Astrocyte (in vitro differentiated cells and primary cell): Measurements from ENCODE around the gene JAKMIP1. TPM values are rescaled to one million over a fixed set of nuclear protein-coding genes. Genes with fewer than 3 reads are reported as not detected.

Experiments used
- DNase-seq: peaks from one replicate; pipeline ENCODE4 v3.0.0-alpha.2; 2010; ENCODE audit warnings: low read depth
- FAIRE-seq: peaks from 2 replicates; lab custom pipeline; 2011; peaks lifted over from hg19 to GRCh38; lab: Jason Lieb, UNC
- H2AFZ ChIP-seq: 2 replicates; pipeline ENCODE4 v1.6.0; 2012; ENCODE audit warnings: low read depth, low read length, inconsistent platforms
- H3K27ac ChIP-seq: 2 replicates; pipeline ENCODE4 v1.5.1; 2011; ENCODE audit warnings: low read depth, low read length, inconsistent platforms
- H3K27me3 ChIP-seq: 2 replicates; pipeline ENCODE4 v1.6.0; 2011; ENCODE audit warnings: low read length, inconsistent platforms; ENCODE audit not compliant: insufficient read depth
- H3K36me3 ChIP-seq: 2 replicates; pipeline ENCODE4 v1.5.1; 2011; ENCODE audit warnings: low read length, inconsistent platforms; ENCODE audit not compliant: insufficient read depth
- H3K4me1 ChIP-seq: 2 replicates; pipeline ENCODE4 v1.5.1; 2011; ENCODE audit warnings: low read length, inconsistent platforms; ENCODE audit not compliant: insufficient read depth
- H3K4me2 ChIP-seq: 2 replicates; pipeline ENCODE4 v1.6.0; 2012; ENCODE audit warnings: low read length, inconsistent platforms
- H3K4me3 ChIP-seq: 2 replicates; pipeline ENCODE4 v1.5.1; 2011; ENCODE audit warnings: low read depth, mild to moderate bottlenecking, low read length, inconsistent platforms; ENCODE audit not compliant: insufficient read depth
- H3K79me2 ChIP-seq: 2 replicates; pipeline ENCODE4 v1.6.0; 2012; ENCODE audit warnings: mild to moderate bottlenecking, low read length, inconsistent platforms; ENCODE audit not compliant: insufficient read depth
- H3K9ac ChIP-seq: 2 replicates; pipeline ENCODE4 v1.6.0; 2012; ENCODE audit warnings: mild to moderate bottlenecking, low read length, inconsistent platforms
- H3K9me3 ChIP-seq: 2 replicates; pipeline ENCODE4 v1.5.1; 2012; ENCODE audit warnings: low read depth, mild to moderate bottlenecking, low read length, inconsistent platforms; ENCODE audit not compliant: insufficient read depth
- H4K20me1 ChIP-seq: 2 replicates; pipeline ENCODE4 v1.6.0; 2012; ENCODE audit warnings: low read length, inconsistent platforms; ENCODE audit not compliant: insufficient read depth
- H3K27ac Mint-ChIP-seq: one replicate; pipeline ENCODE4 v1.8.0; 2021; ENCODE audit warnings: mild to moderate bottlenecking, mixed read lengths; ENCODE audit not compliant: unreplicated experiment
- H3K27me3 Mint-ChIP-seq: one replicate; pipeline ENCODE4 v1.8.0; 2021; ENCODE audit warnings: low read depth, mixed read lengths; ENCODE audit not compliant: unreplicated experiment
- H3K36me3 Mint-ChIP-seq: one replicate; pipeline ENCODE4 v1.8.0; 2021; ENCODE audit warnings: low read depth, mixed read lengths; ENCODE audit not compliant: unreplicated experiment
- H3K4me1 Mint-ChIP-seq: one replicate; pipeline ENCODE4 v1.8.0; 2021; ENCODE audit warnings: low read depth, mixed read lengths; ENCODE audit not compliant: unreplicated experiment
- H3K4me3 Mint-ChIP-seq: one replicate; pipeline ENCODE4 v1.8.0; 2021; ENCODE audit warnings: mild to moderate bottlenecking, moderate library complexity, mixed read lengths; ENCODE audit not compliant: unreplicated experiment
- H3K9me3 Mint-ChIP-seq: one replicate; pipeline ENCODE4 v1.8.0; 2021; ENCODE audit warnings: mild to moderate bottlenecking, mixed read lengths; ENCODE audit not compliant: unreplicated experiment
- EZH2 ChIP-seq: IDR thresholded peaks from 2 replicates; pipeline ENCODE4 v1.6.1; 2012; ENCODE audit warnings: mild to moderate bottlenecking, low read length, inconsistent platforms; ENCODE audit not compliant: insufficient read depth
- total RNA-seq: library from RNA; stranded (reverse); gene quantifications from 2 replicates; pipeline ENCODE4 v1.2.1, GENCODE V29; 2021
- TF ChIP-seq, protein P1 (sequence below): IDR thresholded peaks from 2 replicates; pipeline ENCODE4 v1.5.1; 2011; ENCODE audit warnings: low read depth, mild to moderate bottlenecking, inconsistent platforms, low read length, moderate library complexity; ENCODE audit not compliant: insufficient read depth

JAKMIP1 gene
- total RNA-seq, 1 donor from 2014 or later: 0.50 TPM

DNA sequence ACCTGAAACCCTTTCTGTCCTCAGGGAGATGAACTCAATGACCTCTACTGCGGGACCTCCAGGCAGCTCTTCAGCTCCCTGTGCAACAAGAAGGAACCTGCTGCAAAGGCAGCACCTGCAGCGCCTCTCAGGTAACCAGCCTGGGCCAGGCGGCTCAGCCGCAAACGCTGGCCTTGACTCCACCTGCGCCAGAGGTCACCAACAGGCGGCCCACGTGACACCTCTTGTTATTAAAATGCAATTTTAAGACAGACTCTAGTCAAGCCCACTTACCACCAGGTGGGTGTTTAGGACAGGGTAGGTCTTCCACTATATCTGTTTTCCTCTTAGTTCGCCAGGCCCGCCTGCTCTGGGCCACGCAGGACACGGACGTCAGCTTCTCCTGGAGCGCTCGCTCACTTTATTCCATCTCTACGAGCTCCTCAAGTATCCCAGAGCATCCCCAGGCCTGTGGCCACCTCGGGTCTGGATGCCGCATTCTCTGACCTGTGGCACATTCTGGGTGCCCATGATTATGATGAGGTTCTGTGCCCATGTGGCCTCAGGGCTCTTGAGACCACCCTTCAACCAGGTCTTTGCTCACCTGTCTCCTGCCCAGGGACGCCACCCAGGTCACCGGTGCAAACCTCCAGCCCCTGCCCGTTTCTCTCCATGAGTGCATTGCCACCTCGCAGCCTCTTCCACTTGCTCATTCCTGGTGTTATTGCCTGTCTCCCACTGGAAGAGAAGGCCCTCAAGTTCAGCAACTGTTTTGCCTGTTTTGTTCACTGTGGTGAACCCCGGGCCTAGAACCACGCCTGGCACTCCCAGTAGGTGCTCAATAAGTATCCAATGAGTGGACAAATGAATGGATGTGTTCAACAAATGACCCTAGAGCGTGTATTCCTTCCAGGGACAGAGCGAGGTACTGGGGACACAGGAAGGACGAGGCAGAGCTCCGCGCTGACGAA lies 32.8 kb upstream of the JAKMIP1 start:
- DNase-seq (no peak), FAIRE-seq (no peak)
- Mint-ChIP-seq H3K9me3 (no peaks in the 10 kb centered on the region), H3K36me3 (no peaks in the 10 kb centered on the region), H3K4me1 (no peaks in the 10 kb centered on the region), H3K27me3 (peaks cover 27% of the 10 kb centered on the region), H3K4me3 (no peak overlapping the region), H3K27ac (no peak overlapping the region)
- H3K4me2 ChIP-seq: no peak overlapping the region
- no peak overlapping the region for H3K4me3 ChIP-seq
- H3K27me3 ChIP-seq: peaks cover 2% of the 10 kb centered on the region
- H3K27ac ChIP-seq: no peak overlapping the region
- no peaks in the 10 kb centered on the region for H4K20me1 ChIP-seq
- TF ChIP-seq, protein P1, sequence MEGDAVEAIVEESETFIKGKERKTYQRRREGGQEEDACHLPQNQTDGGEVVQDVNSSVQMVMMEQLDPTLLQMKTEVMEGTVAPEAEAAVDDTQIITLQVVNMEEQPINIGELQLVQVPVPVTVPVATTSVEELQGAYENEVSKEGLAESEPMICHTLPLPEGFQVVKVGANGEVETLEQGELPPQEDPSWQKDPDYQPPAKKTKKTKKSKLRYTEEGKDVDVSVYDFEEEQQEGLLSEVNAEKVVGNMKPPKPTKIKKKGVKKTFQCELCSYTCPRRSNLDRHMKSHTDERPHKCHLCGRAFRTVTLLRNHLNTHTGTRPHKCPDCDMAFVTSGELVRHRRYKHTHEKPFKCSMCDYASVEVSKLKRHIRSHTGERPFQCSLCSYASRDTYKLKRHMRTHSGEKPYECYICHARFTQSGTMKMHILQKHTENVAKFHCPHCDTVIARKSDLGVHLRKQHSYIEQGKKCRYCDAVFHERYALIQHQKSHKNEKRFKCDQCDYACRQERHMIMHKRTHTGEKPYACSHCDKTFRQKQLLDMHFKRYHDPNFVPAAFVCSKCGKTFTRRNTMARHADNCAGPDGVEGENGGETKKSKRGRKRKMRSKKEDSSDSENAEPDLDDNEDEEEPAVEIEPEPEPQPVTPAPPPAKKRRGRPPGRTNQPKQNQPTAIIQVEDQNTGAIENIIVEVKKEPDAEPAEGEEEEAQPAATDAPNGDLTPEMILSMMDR: no peak
- no peak for TF ChIP-seq EZH2
- H3K36me3 ChIP-seq: no peaks in the 10 kb centered on the region
- no peaks in the 10 kb centered on the region for H3K79me2 ChIP-seq
- H2AFZ ChIP-seq: no peak overlapping the region
- H3K4me1 ChIP-seq: no peaks in the 10 kb centered on the region
- no peak overlapping the region for H3K9ac ChIP-seq
- H3K9me3 ChIP-seq: no peaks in the 10 kb centered on the region

- no peaks in the 10 kb centered on the region for H3K4me1 Mint-ChIP-seq
- Histone ChIP-seq H3K36me3 (no peaks in the 10 kb centered on the region), H4K20me1 (no peaks in the 10 kb centered on the region), H3K4me2 (no peak overlapping the region), H3K27me3 (peaks cover 2% of the 10 kb centered on the region), H2AFZ (no peak overlapping the region), H3K79me2 (no peaks in the 10 kb centered on the region), H3K4me3 (no peak overlapping the region), H3K4me1 (no peaks in the 10 kb centered on the region), H3K9me3 (no peaks in the 10 kb centered on the region), H3K9ac (no peak overlapping the region), H3K27ac (no peak overlapping the region)
- H3K4me3 Mint-ChIP-seq: no peak overlapping the region
- H3K27me3 Mint-ChIP-seq: peaks cover 35% of the 10 kb centered on the region
- FAIRE-seq (no peak), DNase-seq (no peak)
- no peaks in the 10 kb centered on the region for H3K36me3 Mint-ChIP-seq
- no peaks in the 10 kb centered on the region for H3K9me3 Mint-ChIP-seq
- TF ChIP-seq EZH2: no peak
- TF ChIP-seq, protein P1: no peak
- H3K27ac Mint-ChIP-seq: no peak overlapping the region
Measured at GRCh38 chr4:6231663-6232165, 31.4 kb upstream of the JAKMIP1 start.
